Endothelial cell of umbilical vein (primary cell): ENCODE data around the gene GPR68. TPM values are rescaled to one million over a fixed set of nuclear protein-coding genes. Genes with fewer than 3 reads are reported as not detected.

Source experiments
- BruUV-seq: library from RNA; stranded (reverse); fragments of 400-500 nt; replicated peaks from 2 replicates; lab custom pipeline; 2021; lab: Mats Ljungman, UMichigan
- CTCF ChIA-PET: fragments of 300-600, 350-600 bp; sonication (Branson Sonifier 250); formaldehyde crosslinking; loops from one replicate; lab custom pipeline; 2021; ENCODE audit warnings: antibody characterized with exemption, inconsistent platforms; lab: Charles Lee
- POLR2A ChIA-PET: fragments of 300-600, 350-600 bp; sonication (Branson Sonifier 250); formaldehyde crosslinking; loops from one replicate; lab custom pipeline; 2021; ENCODE audit warnings: antibody characterized with exemption, inconsistent platforms; lab: Charles Lee
- DNase-seq: peaks from one replicate; pipeline ENCODE4 v3.0.0-alpha.2; 2011; ENCODE audit warnings: low read depth, low spot score
- FAIRE-seq: peaks from 2 replicates; lab custom pipeline; 2011; peaks lifted over from hg19 to GRCh38; lab: Jason Lieb, UNC
- H2AFZ ChIP-seq: 2 replicates; pipeline ENCODE4 v1.6.0; 2012; ENCODE audit warnings: low read depth, low read length, control low read depth, inconsistent platforms
- H3K27ac ChIP-seq: 2 replicates; pipeline ENCODE4 v1.5.1; 2011; ENCODE audit warnings: low read depth, mild to moderate bottlenecking, control low read depth, low read length, moderate library complexity; ENCODE audit not compliant: insufficient read depth
- H3K27me3 ChIP-seq, 2 experiments: 2 replicates each; pipeline versions ENCODE4 v1.6.0 to v1.6.1; 2011; ENCODE audit warnings: low read length in 2 of 2, mixed read lengths in 1 of 2; ENCODE audit not compliant: control insufficient read depth in 2 of 2, insufficient read depth in 2 of 2
- H3K36me3 ChIP-seq, 2 experiments: 2 replicates in 1 of 2; 3 replicates in 1 of 2; pipeline ENCODE4 v1.5.1; 2011; ENCODE audit warnings: low read length in 2 of 2, mild to moderate bottlenecking in 1 of 2, moderate library complexity in 1 of 2; ENCODE audit not compliant: control insufficient read depth in 2 of 2, insufficient read depth in 2 of 2; ENCODE audit errors: extremely low read depth in 1 of 2
- H3K4me1 ChIP-seq: 3 replicates; pipeline ENCODE4 v1.5.1; 2011; ENCODE audit warnings: mild to moderate bottlenecking, low read length; ENCODE audit not compliant: control insufficient read depth, insufficient read depth; ENCODE audit errors: extremely low read depth
- H3K4me2 ChIP-seq: 2 replicates; pipeline ENCODE4 v1.6.1; 2011; ENCODE audit warnings: low read length, control low read depth, mixed read lengths; ENCODE audit not compliant: insufficient read depth
- H3K4me3 ChIP-seq, 3 experiments: fragments of 200-600 bp in 1 of 3; sonication (generic), shearing (Covaris generic) in 1 of 3; replicated peaks in 1 of 3; 2 replicates each; pipeline ENCODE4 v1.5.1; 2011 to 2016; ENCODE audit warnings: control low read depth in 3 of 3, low read length in 3 of 3, mild to moderate bottlenecking in 2 of 3, inconsistent platforms in 1 of 3, low read depth in 1 of 3, moderate library complexity in 1 of 3; ENCODE audit not compliant: insufficient read depth in 1 of 3
- H3K79me2 ChIP-seq: 2 replicates; pipeline ENCODE4 v1.6.0; 2012; ENCODE audit warnings: low read length, inconsistent platforms; ENCODE audit not compliant: control insufficient read depth, insufficient read depth
- H3K9ac ChIP-seq: replicated peaks from 2 replicates; pipeline ENCODE3; 2011; ENCODE audit warnings: low read length, control low read depth; ENCODE audit not compliant: insufficient read depth; ENCODE audit errors: extremely low read depth
- H3K9me1 ChIP-seq: replicated peaks from 3 replicates; pipeline ENCODE4 v1.6.0; 2011; ENCODE audit warnings: mild to moderate bottlenecking, low read length; ENCODE audit not compliant: control insufficient read depth, insufficient read depth; ENCODE audit errors: extremely low read depth
- H3K9me3 ChIP-seq: replicated peaks from 2 replicates; pipeline ENCODE4 v1.5.1; 2012; ENCODE audit warnings: low read length, inconsistent platforms; ENCODE audit not compliant: control insufficient read depth, insufficient read depth
- H4K20me1 ChIP-seq: replicated peaks from 2 replicates; pipeline ENCODE3; 2011; ENCODE audit warnings: mild to moderate bottlenecking, low read length; ENCODE audit not compliant: control insufficient read depth, insufficient read depth; ENCODE audit errors: extremely low read depth
- CTCF ChIP-seq, 2 donors: IDR thresholded peaks; 1 replicate in 1 of 2; 2 replicates in 1 of 2; pipeline ENCODE4 v1.5.1; 2011; ENCODE audit warnings: low read length in 2 of 2, mild to moderate bottlenecking in 2 of 2, moderate library complexity in 2 of 2, control low read depth in 1 of 2, inconsistent platforms in 1 of 2, low read depth in 1 of 2; ENCODE audit not compliant: insufficient read depth in 1 of 2; ENCODE audit errors: extremely low read depth in 1 of 2
- EZH2 ChIP-seq: IDR thresholded peaks from 2 replicates; pipeline ENCODE4 v1.6.1; 2012; ENCODE audit warnings: borderline replicate concordance, low read depth, mild to moderate bottlenecking, moderate library complexity, low read length, inconsistent platforms; ENCODE audit not compliant: severe bottlenecking
- FOS ChIP-seq: IDR thresholded peaks from 2 replicates; pipeline ENCODE4 v1.6.1; 2011; ENCODE audit warnings: mild to moderate bottlenecking, low read length, moderate library complexity, borderline replicate concordance; ENCODE audit not compliant: insufficient read depth
- GATA2 ChIP-seq: IDR thresholded peaks from 2 replicates; pipeline ENCODE4 v1.7.0; 2011; ENCODE audit warnings: low read depth, mild to moderate bottlenecking, moderate library complexity, mixed read lengths, low read length; ENCODE audit not compliant: insufficient read length, insufficient read depth
- JUN ChIP-seq: IDR thresholded peaks from 2 replicates; pipeline ENCODE4 v1.6.1; 2011; ENCODE audit warnings: borderline replicate concordance, low read depth; ENCODE audit not compliant: insufficient read length, insufficient read depth
- MAX ChIP-seq: IDR thresholded peaks from 2 replicates; pipeline ENCODE4 v1.6.1; 2011; ENCODE audit not compliant: insufficient read depth, insufficient read length
- MYC ChIP-seq: IDR thresholded peaks from one replicate; pipeline ENCODE4 v1.6.1; 2011; ENCODE audit warnings: mild to moderate bottlenecking, low read depth, low read length
- POLR2A ChIP-seq: IDR thresholded peaks from 2 replicates; pipeline ENCODE4 v1.6.1; 2012; ENCODE audit warnings: low read depth, mild to moderate bottlenecking, control low read depth, low read length
- dilution Hi-C: fragments of 300-500 bp; cut with MboI; formaldehyde crosslinking; loops from one replicate; pipeline ENCODE4 v1.15.0; 2019; ENCODE audit warnings: low sequenced_read_pairs; ENCODE audit not compliant: extremely low pct_ligation_motif_present
- intact Hi-C: fragments of 100-400 bp; cut with micrococcal nuclease; formaldehyde crosslinking; loops from one replicate; pipeline ENCODE4 v1.10.0; 2022
- polyA plus RNA-seq, 4 experiments: library from polyadenylated mRNA; depleted of rRNA in 3 of 4; stranded (reverse) in 3 of 4; unstranded in 1 of 4; fragments of >200 nt; gene quantifications; 2 replicates each; pipeline versions ENCODE4 v1.2.1 to v1.2.3, GENCODE V29; 2011 to 2012; ENCODE audit warnings: missing spikeins in 1 of 4
- total RNA-seq: library from RNA; stranded (reverse); gene quantifications from 2 replicates; pipeline ENCODE4 v1.2.3, GENCODE V29; 2021

GPR68 gene
- total and polyA plus RNA-seq, 2 donors (not counting 3 experiments of a cell fraction or from before 2014, with no cell fraction given): 0.24 to 0.36 TPM

GRCh38 chr14:91279354-91279753 is 34.9 kb upstream of the GPR68 start:
- CTCF ChIA-PET: interaction anchor here (1.3 to 6.2 kb wide), 2 partner anchors 103 to 106 kb away, joined by 3 to 61 read pairs; no protein-coding TSS in a partner anchor

GRCh38 chr14:91278383-91278715 is 33.8 kb upstream of the GPR68 start:
- Histone ChIP-seq H3K9ac (no peak overlapping the region), H2AFZ (no peak overlapping the region), H3K9me1 (no peaks in the 10 kb centered on the region), H3K79me2 (no peaks in the 10 kb centered on the region), H3K4me2 (no peak overlapping the region), H3K4me3 (no peak overlapping the region), H4K20me1 (no peaks in the 10 kb centered on the region), H3K27ac (no peak overlapping the region), H3K27me3 (no peaks in the 10 kb centered on the region), H3K4me1 (no peaks in the 10 kb centered on the region), H3K9me3 (no peaks in the 10 kb centered on the region), H3K36me3 (peaks cover 10 to 42% of the 10 kb centered on the region in 2 experiments)
- intact Hi-C loops (no loop called here), dilution Hi-C loops (loop anchor here (25.0 kb wide), 1 partner anchor 366 kb away; no protein-coding TSS in a partner anchor)
- POLR2A ChIA-PET: no interaction called here
- TF ChIP-seq JUN: no peak
- no peak for TF ChIP-seq POLR2A
- no peak for TF ChIP-seq MAX
- no peak for TF ChIP-seq MYC
- no peak for TF ChIP-seq CTCF (IDR thresholded peaks at IDR 0.05; ENCODE audit: extremely low read depth in 1 of 2, insufficient read depth in 1 of 2, low read depth in 1 of 2, low read length in 2 of 2)
- no peak for TF ChIP-seq EZH2
- no peak for TF ChIP-seq FOS
- no peak for TF ChIP-seq GATA2
- FAIRE-seq: no peak
- CTCF ChIA-PET: interaction anchor here (1.1 to 6.2 kb wide), 4 partner anchors 8 to 105 kb away, joined by 3 to 61 read pairs (median 8); no protein-coding TSS in a partner anchor
- no peak for DNase-seq
- no TSS peak for BruUV-seq

More at GRCh38 chr14:91279354-91279753, 34.9 kb upstream of the GPR68 start:
- no peaks in the 10 kb centered on the region for H4K20me1 ChIP-seq
- dilution Hi-C loops: loop anchor here (25.0 kb wide), 1 partner anchor 367 kb away; no protein-coding TSS in a partner anchor
- no TSS peak for BruUV-seq
- no peak overlapping the region for H3K9ac ChIP-seq
- H3K9me3 ChIP-seq: no peaks in the 10 kb centered on the region
- DNase-seq: no peak
- no peak overlapping the region for H3K4me3 ChIP-seq
- POLR2A ChIA-PET: no interaction called here
- no peak overlapping the region for H2AFZ ChIP-seq
- H3K27me3 ChIP-seq: no peaks in the 10 kb centered on the region
- no peaks in the 10 kb centered on the region for H3K9me1 ChIP-seq
- H3K27ac ChIP-seq: no peak overlapping the region
- intact Hi-C loops: no loop called here
- peaks cover 10 to 37% of the 10 kb centered on the region in 2 experiments for H3K36me3 ChIP-seq
- H3K4me2 ChIP-seq: no peak overlapping the region
- H3K4me1 ChIP-seq: no peaks in the 10 kb centered on the region
- H3K79me2 ChIP-seq: no peaks in the 10 kb centered on the region
- TF ChIP-seq JUN: no peak
- no peak for FAIRE-seq
